T-helper 2 cell treated with Interferon-gamma antibody and Interleukin-4, amounts not matched to agents 5 μg/mL and 100 μg/mL, for 36 hours (primary cell): Measurements from ENCODE around the gene DSG3.
"Not testable (repeated sequence)": the region's sequence is repeated elsewhere in the genome, so short reads cannot be mapped to it uniquely, and the experiment has no call there.

Experiments used
- DNase-seq: peaks from one replicate; pipeline ENCODE4 v3.0.0; 2021; ENCODE audit warnings: low spot score
- H3K27ac Mint-ChIP-seq: one replicate; pipeline ENCODE4 v1.8.0; 2021; ENCODE audit warnings: mild to moderate bottlenecking, mixed read lengths
- H3K27me3 Mint-ChIP-seq: one replicate; pipeline ENCODE4 v1.8.0; 2021; ENCODE audit warnings: low read depth, mixed read lengths
- H3K36me3 Mint-ChIP-seq: one replicate; pipeline ENCODE4 v1.8.0; 2021; ENCODE audit warnings: low read depth, mixed read lengths
- H3K4me1 Mint-ChIP-seq: one replicate; pipeline ENCODE4 v1.8.0; 2021; ENCODE audit warnings: low read depth, mixed read lengths
- H3K4me3 Mint-ChIP-seq: one replicate; pipeline ENCODE4 v1.8.0; 2022; ENCODE audit warnings: mild to moderate bottlenecking, moderate library complexity, mixed read lengths
- H3K9me3 Mint-ChIP-seq: one replicate; pipeline ENCODE4 v1.8.0; 2021; ENCODE audit warnings: mixed read lengths

Gene DSG3

DNA sequence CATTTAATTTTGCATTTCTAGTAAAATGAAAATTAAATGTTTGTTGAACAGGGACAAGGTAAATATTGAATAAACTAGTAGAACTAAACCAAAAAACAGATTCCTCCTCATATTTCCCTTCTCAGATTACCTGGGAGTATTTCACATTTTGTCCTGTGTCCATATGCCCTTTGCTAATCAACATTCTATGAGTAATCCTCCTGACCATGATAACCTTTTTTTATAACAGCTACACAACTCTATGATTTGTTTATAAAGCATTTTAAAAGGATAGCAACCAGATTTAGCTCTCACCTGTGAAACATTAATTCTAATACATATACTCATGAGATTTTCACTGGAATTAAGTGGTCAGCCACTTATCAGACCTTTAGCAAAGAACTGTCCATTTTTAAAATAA lies 43.3 kb downstream of the DSG3 start:
- DNase-seq = no peak
- Mint-ChIP-seq H3K27me3 (peaks cover 5% of the 10 kb centered on the region), H3K4me3 (no peak overlapping the region), H3K4me1 (no peaks in the 10 kb centered on the region), H3K36me3 (no peaks in the 10 kb centered on the region), H3K27ac (no peak overlapping the region), H3K9me3 (no peaks in the 10 kb centered on the region)

GRCh38 chr18:31491586-31491985 lies 44.0 kb downstream of the DSG3 start:
- Mint-ChIP-seq H3K4me1 (no peaks in the 10 kb centered on the region), H3K36me3 (no peaks in the 10 kb centered on the region), H3K4me3 (no peak overlapping the region), H3K27me3 (peaks cover 10% of the 10 kb centered on the region), H3K9me3 (no peaks in the 10 kb centered on the region), H3K27ac (no peak overlapping the region)
- no peak for DNase-seq

DNA sequence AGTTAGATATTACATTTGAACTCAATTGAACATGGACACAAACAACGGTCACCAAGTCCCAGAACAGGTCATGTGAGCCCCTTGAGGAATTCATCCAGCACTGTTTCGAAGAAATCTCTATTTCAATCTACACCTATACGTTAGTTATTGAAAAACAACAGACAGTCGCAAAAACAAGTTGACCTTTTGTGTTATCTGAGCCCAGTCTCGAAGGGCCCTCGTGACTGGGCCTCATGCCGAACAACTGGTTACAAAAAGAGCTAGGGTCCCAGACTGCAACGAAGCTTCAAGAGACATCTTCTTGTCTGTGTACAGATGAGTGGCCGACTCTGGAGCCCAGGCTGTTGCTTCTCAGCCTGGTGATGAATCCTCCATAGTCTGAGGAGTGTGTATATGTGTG lies 45.1 kb downstream of the DSG3 start:
- H3K4me1 Mint-ChIP-seq = no peaks in the 10 kb centered on the region
- peaks cover 18% of the 10 kb centered on the region for H3K27me3 Mint-ChIP-seq
- H3K4me3 Mint-ChIP-seq = no peak overlapping the region
- no peaks in the 10 kb centered on the region for H3K36me3 Mint-ChIP-seq
- no peaks in the 10 kb centered on the region for H3K9me3 Mint-ChIP-seq
- no peak for DNase-seq
- no peak overlapping the region for H3K27ac Mint-ChIP-seq

DNA sequence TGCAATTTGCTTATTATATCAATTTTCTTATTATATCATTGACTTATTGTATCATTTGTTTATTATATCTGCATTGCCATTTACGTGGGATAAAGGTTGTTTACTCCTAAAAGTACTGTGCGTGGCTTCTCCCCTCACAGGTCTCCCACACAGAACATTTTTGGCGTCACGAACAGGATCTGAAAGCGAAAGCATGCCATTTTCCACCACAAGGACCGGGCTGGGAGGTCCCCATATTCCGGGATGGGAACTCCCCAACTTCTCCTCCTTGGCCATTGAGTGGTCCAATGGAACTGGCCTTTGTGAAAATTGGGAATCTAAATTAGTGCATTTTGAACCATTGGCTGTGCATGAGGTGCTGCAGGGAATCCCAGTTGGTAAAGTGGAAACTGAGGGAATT lies 45.6 kb downstream of the DSG3 start:
- H3K27ac Mint-ChIP-seq = no peak overlapping the region
- no peaks in the 10 kb centered on the region for H3K9me3 Mint-ChIP-seq
- no peaks in the 10 kb centered on the region for H3K4me1 Mint-ChIP-seq
- H3K4me3 Mint-ChIP-seq = no peak overlapping the region
- H3K27me3 Mint-ChIP-seq = peaks cover 19% of the 10 kb centered on the region
- DNase-seq = no peak
- no peaks in the 10 kb centered on the region for H3K36me3 Mint-ChIP-seq

- Mint-ChIP-seq H3K9me3 (no peaks in the 10 kb centered on the region), H3K4me1 (peaks cover 3% of the 10 kb centered on the region), H3K27me3 (peaks cover 24% of the 10 kb centered on the region), H3K4me3 (no peak overlapping the region), H3K36me3 (no peaks in the 10 kb centered on the region), H3K27ac (no peak overlapping the region)
- DNase-seq = no peak
Observed at GRCh38 chr18:31493941-31494340, 46.4 kb downstream of the DSG3 start.

DNA sequence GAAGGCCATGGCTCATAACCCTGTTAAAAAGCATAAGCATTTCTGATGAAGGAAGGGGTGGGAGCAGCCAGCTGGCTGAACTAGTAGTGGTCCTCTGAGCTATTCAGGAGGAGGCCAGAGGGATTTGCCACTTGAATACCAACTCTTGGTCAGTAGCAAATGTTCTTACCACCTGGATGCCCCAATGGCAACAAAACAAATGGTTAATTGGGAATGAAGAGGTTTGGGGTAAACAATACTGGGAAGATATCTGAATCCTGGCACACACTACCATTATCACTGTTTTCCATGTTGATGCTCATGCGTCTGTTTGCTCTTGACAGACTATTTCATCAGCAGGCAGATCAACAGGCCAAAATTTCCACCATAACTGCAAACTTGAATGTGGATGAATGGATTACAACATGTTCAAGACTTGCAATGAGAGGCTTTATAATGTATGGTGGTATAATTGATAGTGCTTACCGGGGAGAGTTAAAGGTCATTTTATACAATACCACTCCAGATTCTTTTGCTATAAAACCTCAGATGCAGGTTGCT lies 47.2 kb downstream of the DSG3 start:
- H3K27me3 Mint-ChIP-seq = peaks cover 31% of the 10 kb centered on the region
- H3K27ac Mint-ChIP-seq, H3K4me1 Mint-ChIP-seq, H3K36me3 Mint-ChIP-seq, H3K4me3 Mint-ChIP-seq, DNase-seq, H3K9me3 Mint-ChIP-seq: not testable (repeated sequence)

DNA sequence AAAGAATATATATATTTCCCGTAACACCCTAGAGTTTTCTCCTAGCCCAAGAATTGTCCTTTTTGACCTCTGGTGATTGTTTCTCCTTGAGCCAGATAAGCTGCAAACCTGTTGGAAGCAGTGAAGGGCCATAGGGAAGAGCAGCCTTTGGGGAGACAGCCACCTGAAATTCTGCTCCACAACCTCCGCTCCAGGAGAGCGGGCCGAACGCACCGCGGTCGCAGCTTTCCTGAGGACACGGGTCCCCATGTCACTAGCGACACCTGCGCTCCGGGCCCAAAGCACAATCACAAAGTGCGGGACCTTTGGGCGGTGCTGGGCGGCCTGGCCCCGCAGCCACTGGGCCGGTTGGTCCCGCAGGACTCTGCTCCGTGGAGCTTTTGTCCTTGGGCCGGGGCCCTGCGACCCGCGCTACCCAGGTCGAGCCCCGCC lies 49.9 kb downstream of the DSG3 start:
- Mint-ChIP-seq H3K27ac (no peak overlapping the region), H3K9me3 (no peaks in the 10 kb centered on the region), H3K4me1 (peaks cover 5% of the 10 kb centered on the region), H3K27me3 (peaks cover 39% of the 10 kb centered on the region), H3K4me3 (peak overlapping the region; percentile 17), H3K36me3 (no peaks in the 10 kb centered on the region)
- no peak for DNase-seq

- Mint-ChIP-seq H3K36me3 (no peaks in the 10 kb centered on the region), H3K9me3 (no peaks in the 10 kb centered on the region), H3K4me3 (peak within 1 kb of the TSS; percentile 80), H3K27me3 (peaks cover 39% of the 10 kb centered on the region), H3K4me1 (peaks cover 5% of the 10 kb centered on the region), H3K27ac (no peak within 1 kb of the TSS)
- DNase-seq = peak; percentile 14
Observed at GRCh38 chr18:31497836-31498573, 50.5 kb downstream of the DSG3 start, which contains the start of gene DSG2. DSG2 (plus strand) TSS chr18:31498177; CDS start chr18:31498252, 75 bp downstream.

GRCh38 chr18:31498574-31499524 lies 51.3 kb downstream of the DSG3 start:
- H3K27me3 Mint-ChIP-seq = peaks cover 39% of the 10 kb centered on the region
- H3K9me3 Mint-ChIP-seq = no peaks in the 10 kb centered on the region
- H3K4me1 Mint-ChIP-seq = peaks cover 5% of the 10 kb centered on the region
- no peak overlapping the region for H3K27ac Mint-ChIP-seq
- no peaks in the 10 kb centered on the region for H3K36me3 Mint-ChIP-seq
- H3K4me3 Mint-ChIP-seq = peak overlapping the region; percentile 80
- DNase-seq = no peak

- H3K27me3 Mint-ChIP-seq = peaks cover 39% of the 10 kb centered on the region
- DNase-seq = no peak
- H3K9me3 Mint-ChIP-seq = no peaks in the 10 kb centered on the region
- no peaks in the 10 kb centered on the region for H3K36me3 Mint-ChIP-seq
- H3K4me3 Mint-ChIP-seq = no peak overlapping the region
- no peak overlapping the region for H3K27ac Mint-ChIP-seq
- H3K4me1 Mint-ChIP-seq = peaks cover 5% of the 10 kb centered on the region
Observed at GRCh38 chr18:31500051-31500688, 52.6 kb downstream of the DSG3 start.

DNA sequence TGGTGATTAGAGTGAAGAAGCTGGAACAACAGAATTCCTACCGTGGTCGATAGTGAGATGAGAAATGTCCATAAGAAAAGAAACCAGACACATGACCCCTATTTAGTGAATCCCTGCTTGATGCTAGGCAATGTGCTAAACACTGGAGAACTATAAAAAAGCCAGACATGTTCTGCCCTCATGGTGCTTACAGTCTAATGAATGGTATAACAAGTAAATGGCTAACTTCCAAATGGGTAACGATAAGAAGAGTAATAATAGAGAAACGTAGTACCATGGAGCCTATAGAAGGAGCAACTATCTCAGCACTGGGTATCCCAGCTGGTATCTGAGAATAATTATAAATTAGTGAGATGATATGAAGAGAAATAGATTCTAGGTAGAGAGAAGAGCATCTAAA lies 55.5 kb downstream of the DSG3 start:
- H3K4me1 Mint-ChIP-seq = peaks cover 5% of the 10 kb centered on the region
- DNase-seq = no peak
- H3K36me3 Mint-ChIP-seq = no peaks in the 10 kb centered on the region
- peaks cover 21% of the 10 kb centered on the region for H3K27me3 Mint-ChIP-seq
- no peak overlapping the region for H3K4me3 Mint-ChIP-seq
- no peaks in the 10 kb centered on the region for H3K9me3 Mint-ChIP-seq
- no peak overlapping the region for H3K27ac Mint-ChIP-seq

DNA sequence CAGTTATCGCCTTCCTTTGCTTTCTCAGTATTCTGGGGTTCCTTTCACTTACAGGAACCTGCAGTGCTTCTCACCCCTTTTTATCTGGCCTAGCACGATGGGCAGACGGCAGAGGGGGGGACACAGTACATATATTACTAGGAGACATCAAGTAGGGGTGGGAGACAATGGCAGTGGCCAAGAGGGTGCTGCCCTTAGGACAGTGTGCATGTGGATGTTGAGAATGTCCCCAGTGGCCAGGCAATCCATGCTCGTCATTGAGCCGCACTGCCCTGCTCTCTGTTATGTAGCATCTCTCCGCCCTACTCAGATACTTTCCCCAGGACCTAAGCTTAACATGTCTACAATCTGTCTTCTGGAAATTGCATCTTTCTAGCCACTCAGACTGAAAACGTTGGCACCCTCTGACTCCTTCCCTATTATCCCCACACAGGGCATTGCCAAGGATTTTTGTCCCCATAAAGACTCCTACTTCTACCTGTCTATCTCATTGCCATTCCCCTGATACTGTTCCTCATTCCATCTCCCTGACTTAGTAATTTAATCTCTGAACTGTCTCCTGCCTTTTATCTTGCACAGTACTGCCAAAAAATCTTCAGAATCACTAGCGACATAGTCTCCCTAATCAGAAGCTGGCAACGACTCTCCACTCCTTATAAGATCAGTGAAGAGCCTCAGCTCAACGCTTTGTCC lies 57.1 kb downstream of the DSG3 start:
- DNase-seq = no peak
- Mint-ChIP-seq H3K36me3 (no peaks in the 10 kb centered on the region), H3K4me1 (no peaks in the 10 kb centered on the region), H3K27me3 (peaks cover 9% of the 10 kb centered on the region), H3K9me3 (no peaks in the 10 kb centered on the region), H3K4me3 (no peak overlapping the region), H3K27ac (no peak overlapping the region)

DNA sequence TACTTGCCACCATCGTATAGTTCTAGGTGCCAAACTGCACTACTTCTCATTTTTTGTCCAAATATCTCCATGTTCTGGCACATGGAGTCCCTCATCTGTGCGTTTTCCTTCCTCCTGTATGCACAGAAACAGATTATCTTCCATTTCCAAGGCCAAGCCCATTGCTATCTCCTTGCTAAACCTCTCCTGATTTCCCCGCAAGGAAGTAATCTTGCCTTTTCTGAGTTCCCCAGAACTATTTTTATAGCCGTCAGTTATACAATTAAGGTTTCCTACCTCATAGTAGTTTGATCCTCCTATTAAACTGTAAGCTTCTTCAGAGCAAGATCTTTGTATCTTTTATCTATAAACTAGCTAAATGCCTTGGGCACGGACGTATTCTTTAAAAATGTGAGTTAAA lies 57.6 kb downstream of the DSG3 start:
- no peaks in the 10 kb centered on the region for H3K4me1 Mint-ChIP-seq
- no peak overlapping the region for H3K4me3 Mint-ChIP-seq
- no peaks in the 10 kb centered on the region for H3K36me3 Mint-ChIP-seq
- H3K27me3 Mint-ChIP-seq = peaks cover 7% of the 10 kb centered on the region
- H3K9me3 Mint-ChIP-seq = no peaks in the 10 kb centered on the region
- no peak overlapping the region for H3K27ac Mint-ChIP-seq
- no peak for DNase-seq
